Measurements from ENCODE around the gene IPPK. TPM values are rescaled to one million over a fixed set of nuclear protein-coding genes. Genes with fewer than 3 reads are reported as not detected.
A peak's percentile ranks its signal among the peaks of the same experiment; 100 is the strongest.

Gene IPPK
- total and polyA plus RNA-seq, 8 donors = 1.9 to 6.5 (median 3.1) TPM

DNA sequence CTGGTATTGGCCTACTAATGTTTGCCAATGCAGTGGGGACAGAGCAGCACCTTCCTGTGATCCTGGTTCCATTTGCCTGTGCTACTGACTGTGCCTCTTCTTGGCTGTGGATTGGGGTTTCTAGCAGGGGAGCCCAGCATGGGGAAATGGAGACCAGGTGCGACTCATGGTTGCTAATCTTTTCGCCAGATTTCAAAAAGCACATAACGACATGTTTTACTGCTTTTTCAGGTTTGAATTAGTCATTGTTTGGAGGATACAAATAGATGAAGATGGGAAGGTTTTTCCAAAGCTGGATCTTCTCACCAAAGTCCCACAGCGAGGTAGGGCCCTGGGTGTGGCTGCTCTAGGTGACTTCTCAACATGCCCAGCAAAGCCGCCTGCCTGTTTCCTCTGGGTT is 57.6 kb downstream of the IPPK start:
- peaks cover 0 to 8% (median 0%) of the 10 kb centered on the region in 3 donors for H3K36me3 ChIP-seq
- TF ChIP-seq CTCF (IDR thresholded peaks at IDR 0.05) = no peak
- DNase-seq = no peak
- no peak overlapping the region for H3K27ac ChIP-seq
- intact Hi-C loops (cut with DNase I) = no loop called here
- no peaks in the 10 kb centered on the region for H3K9me3 ChIP-seq
- 95 to 98% methylated on average over 5 of the region's 5 CpGs for WGBS, 2 donors
- no peaks in the 10 kb centered on the region for H3K27me3 ChIP-seq
- FAIRE-seq = no peak
- peaks cover 0 to 7% (median 0%) of the 10 kb centered on the region in 3 donors for H3K4me1 ChIP-seq
- H3K4me3 ChIP-seq = no peak overlapping the region
- no peak for ATAC-seq

DNA sequence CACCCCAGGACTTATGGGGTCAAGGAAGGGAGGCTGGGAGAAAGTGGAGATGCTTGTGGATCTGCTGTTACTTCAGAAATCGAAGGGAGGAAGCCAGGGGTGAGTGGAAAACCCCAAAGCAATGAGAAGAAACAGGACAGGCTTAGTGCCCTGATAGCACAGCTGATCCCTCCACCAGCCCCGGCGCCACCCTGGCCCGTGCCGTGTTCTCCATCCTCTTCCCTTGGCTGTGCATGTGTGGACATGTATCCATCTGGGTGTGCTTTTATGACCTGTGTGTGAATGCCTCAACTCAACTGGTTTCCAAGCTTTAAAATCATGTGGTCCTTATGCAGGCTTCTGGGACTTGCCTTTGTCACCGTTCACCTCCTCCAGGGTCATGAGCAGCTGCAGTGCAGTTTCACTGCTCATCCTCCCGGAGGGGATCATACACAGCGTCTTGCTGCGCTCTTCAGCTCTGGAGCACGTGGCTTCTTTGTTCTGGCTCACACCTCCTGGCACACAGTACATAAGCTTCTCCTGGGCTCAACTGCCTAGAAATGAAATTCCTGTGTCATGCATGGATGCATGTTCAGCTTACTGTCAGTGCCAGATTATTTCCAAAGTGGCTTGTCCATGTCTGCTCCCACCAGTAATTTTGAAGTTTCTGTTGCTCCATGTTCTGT is 58.2 kb downstream of the IPPK start:
- FAIRE-seq (no peak), DNase-seq (no peak), ATAC-seq (no peak)
- H3K4me3 ChIP-seq = no peak overlapping the region
- peaks cover 0 to 9% (median 0%) of the 10 kb centered on the region in 3 donors for H3K4me1 ChIP-seq
- no peaks in the 10 kb centered on the region for H3K9me3 ChIP-seq
- peaks cover 0 to 8% (median 0%) of the 10 kb centered on the region in 3 donors for H3K36me3 ChIP-seq
- H3K27me3 ChIP-seq = no peaks in the 10 kb centered on the region
- intact Hi-C loops (cut with DNase I) = no loop called here
- no peak for TF ChIP-seq CTCF (IDR thresholded peaks at IDR 0.05)
- no peak overlapping the region for H3K27ac ChIP-seq
- 93 to 94% methylated on average over 10 of the region's 10 CpGs for WGBS, 2 donors

GRCh38 chr9:92610470-92611420 is 59.2 kb downstream of the IPPK start:
- ATAC-seq (peak in 1 of 4 donors; percentile 58), DNase-seq (peak in 1 of 6 donors; percentile 43), FAIRE-seq (no peak)
- intact Hi-C loops (cut with DNase I) = no loop called here
- Histone ChIP-seq H3K27me3 (no peaks in the 10 kb centered on the region), H3K4me1 (peaks cover 0 to 9% (median 0%) of the 10 kb centered on the region in 3 donors), H3K9me3 (no peaks in the 10 kb centered on the region), H3K27ac (no peak overlapping the region), H3K36me3 (peaks cover 0 to 8% (median 0%) of the 10 kb centered on the region in 3 donors), H3K4me3 (no peak overlapping the region)
- no peak for TF ChIP-seq CTCF (IDR thresholded peaks at IDR 0.05)
- WGBS, 2 donors = 93 to 95% methylated on average over 32 of the region's 32 CpGs

DNA sequence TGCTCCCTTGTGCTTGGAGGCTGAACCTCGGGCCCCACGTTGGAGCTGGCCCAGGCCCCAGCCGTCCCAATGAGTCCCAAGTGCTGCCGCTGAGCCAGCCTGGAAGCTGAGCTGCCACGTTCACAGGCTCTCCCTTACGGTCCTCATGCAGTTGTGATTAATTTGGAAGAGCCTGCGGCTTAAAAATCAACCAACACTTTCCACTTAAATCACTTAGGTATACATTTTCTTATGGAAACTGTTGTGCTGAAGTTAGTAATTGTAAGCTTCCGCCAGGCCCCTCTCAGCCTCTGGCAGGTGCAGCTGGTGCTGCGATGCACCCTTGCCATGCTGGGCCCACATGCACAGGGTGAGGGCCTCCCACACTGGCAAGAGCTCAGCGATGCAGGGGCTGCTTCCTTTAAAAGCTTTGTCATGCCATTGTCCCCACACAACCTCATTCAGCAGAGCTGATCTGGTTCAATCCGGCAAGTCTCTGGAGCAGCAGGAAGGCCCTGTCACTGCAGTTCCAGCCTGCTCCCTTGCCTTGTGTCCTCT is 61.0 kb downstream of the IPPK start:
- Histone ChIP-seq H3K27me3 (no peaks in the 10 kb centered on the region), H3K27ac (peak overlapping the region in 1 of 4 donors; percentile 28), H3K36me3 (peaks cover 0 to 8% (median 0%) of the 10 kb centered on the region in 3 donors), H3K9me3 (no peaks in the 10 kb centered on the region), H3K4me3 (no peak overlapping the region), H3K4me1 (peaks cover 0 to 9% (median 0%) of the 10 kb centered on the region in 3 donors)
- no peak for DNase-seq
- TF ChIP-seq CTCF (IDR thresholded peaks at IDR 0.05) = no peak
- ATAC-seq = peak in 3 of 4 donors; percentile 30 to 58 (median 57)
- 58 to 62% methylated on average over 11 of the region's 11 CpGs for WGBS, 2 donors
- intact Hi-C loops (cut with DNase I) = no loop called here
- no peak for FAIRE-seq
